Right ventricle myocardium inferior (tissue), 1 donor: ENCODE results near the gene NXPH4. TPM values are rescaled to one million over a fixed set of nuclear protein-coding genes. Genes with fewer than 3 reads are reported as not detected.
A peak's percentile ranks its signal among the peaks of the same experiment; 100 is the strongest.

Experiments used
- ATAC-seq: fragments of 200-7000 bp; cut with Tn5 transposase; one replicate; pipeline ENCODE4 v1.9.1; 2020; ENCODE audit warnings: mild to moderate bottlenecking, moderate library complexity
- DNase-seq: peaks from one replicate; pipeline ENCODE4 v3.0.0; 2021; ENCODE audit errors: missing footprints
- intact Hi-C: fragments of 100-400 bp; cut with DNase I; formaldehyde crosslinking; loops from one replicate; pipeline ENCODE4 v1.11.0; 2022
- total RNA-seq: library from RNA; stranded (reverse); fragmentation: NEBNext Ultra II Directional; extraction: Animal tissue kit (Norgen Biotek cat#: 25700); gene quantifications from one replicate; pipeline ENCODE4 v1.2.1, GENCODE V29; 2021
- donor health status: DM: no; HTN: yes; CAD: no; lungs with severe emphysema.

Gene NXPH4
- total RNA-seq, 1 donor from 2014 or later = 0.60 TPM

GRCh38 chr12:57236925-57237595 is 20.5 kb downstream of the NXPH4 start:
- DNase-seq (peak; percentile 83), ATAC-seq (peak; percentile 36)
- intact Hi-C loops = no loop called here

GRCh38 chr12:57237596-57237931 is 21.0 kb downstream of the NXPH4 start:
- DNase-seq (no peak), ATAC-seq (no peak)
- intact Hi-C loops = no loop called here

- ATAC-seq (no peak), DNase-seq (peak; percentile 68)
- intact Hi-C loops = no loop called here
These were observed 21.6 kb downstream of the NXPH4 start for GRCh38 chr12:57237932-57238853.

GRCh38 chr12:57238854-57239554 is 22.4 kb downstream of the NXPH4 start:
- intact Hi-C loops = loop anchor here (1.0 kb wide), 1 partner anchor 26 kb away; no protein-coding TSS in a partner anchor
- peak; percentile 92 for DNase-seq
- ATAC-seq = peak; percentile 77

- no peak for DNase-seq
- intact Hi-C loops = loop anchor here (1.0 kb wide), 1 partner anchor 26 kb away; no protein-coding TSS in a partner anchor
- no peak for ATAC-seq
These were observed 23.0 kb downstream of the NXPH4 start for GRCh38 chr12:57239587-57240065.

GRCh38 chr12:57240066-57240921 is 23.7 kb downstream of the NXPH4 start:
- intact Hi-C loops = no loop called here
- ATAC-seq (no peak), DNase-seq (peak; percentile 83)

- intact Hi-C loops = no loop called here
- no peak for DNase-seq
- ATAC-seq = no peak
These were observed 24.4 kb downstream of the NXPH4 start for GRCh38 chr12:57240926-57241401.

- no peak for DNase-seq
- intact Hi-C loops = no loop called here
- ATAC-seq = no peak
These were observed 25.1 kb downstream of the NXPH4 start for GRCh38 chr12:57241402-57242310.

- intact Hi-C loops = no loop called here
- DNase-seq = peak; percentile 69
- no peak for ATAC-seq
These were observed 25.7 kb downstream of the NXPH4 start for GRCh38 chr12:57242329-57242690.

- DNase-seq (peak; percentile 84), ATAC-seq (no peak)
- intact Hi-C loops = loop anchor here (1.0 kb wide), 1 partner anchor 30 kb away; no protein-coding TSS in a partner anchor
These were observed 26.3 kb downstream of the NXPH4 start for GRCh38 chr12:57242691-57243454.

- peak; percentile 91 for DNase-seq
- no peak for ATAC-seq
- intact Hi-C loops = loop anchor here (1.0 kb wide), 1 partner anchor 30 kb away; no protein-coding TSS in a partner anchor
These were observed 27.1 kb downstream of the NXPH4 start for GRCh38 chr12:57243521-57244311.

- intact Hi-C loops = no loop called here
- no peak for ATAC-seq
- no peak for DNase-seq
These were observed 27.7 kb downstream of the NXPH4 start for GRCh38 chr12:57244312-57244696.

- DNase-seq (no peak), ATAC-seq (no peak)
- intact Hi-C loops = no loop called here
These were observed 30.4 kb downstream of the NXPH4 start for GRCh38 chr12:57247041-57247440.

GRCh38 chr12:57248934-57249742 is 32.5 kb downstream of the NXPH4 start:
- DNase-seq = peak; percentile 73
- no peak for ATAC-seq
- intact Hi-C loops = no loop called here

GRCh38 chr12:57250541-57250940 is 33.9 kb downstream of the NXPH4 start:
- ATAC-seq = no peak
- intact Hi-C loops = no loop called here
- no peak for DNase-seq
